Osteoblast (primary cell): ENCODE measurements around the gene COL27A1. TPM values are rescaled to one million over a fixed set of nuclear protein-coding genes. Genes with fewer than 3 reads are reported as not detected.

Source experiments
- DNase-seq: peaks from one replicate; pipeline ENCODE4 v3.0.0; 2011; ENCODE audit warnings: low spot score, mixed read lengths; ENCODE audit not compliant: insufficient read length; ENCODE audit errors: missing footprints
- H2AFZ ChIP-seq: 2 replicates; pipeline ENCODE4 v1.6.0; 2011; ENCODE audit warnings: mild to moderate bottlenecking, low read length
- H3K27ac ChIP-seq: 2 replicates; pipeline ENCODE4 v1.5.1; 2011; ENCODE audit warnings: mild to moderate bottlenecking, low read depth, low read length, moderate library complexity
- H3K27me3 ChIP-seq: 2 replicates; pipeline ENCODE4 v1.6.0; 2012; ENCODE audit warnings: mild to moderate bottlenecking, control low read depth, inconsistent platforms, low read length, moderate library complexity; ENCODE audit not compliant: insufficient read depth
- H3K36me3 ChIP-seq: 2 replicates; pipeline ENCODE4 v1.5.1; 2011; ENCODE audit warnings: mild to moderate bottlenecking, low read length, control low read depth, moderate library complexity; ENCODE audit not compliant: insufficient read depth
- H3K4me1 ChIP-seq: 2 replicates; pipeline ENCODE4 v1.5.1; 2011; ENCODE audit warnings: mild to moderate bottlenecking, low read length, control low read depth, moderate library complexity; ENCODE audit not compliant: insufficient read depth
- H3K4me2 ChIP-seq: 2 replicates; pipeline ENCODE4 v1.6.0; 2011; ENCODE audit warnings: mild to moderate bottlenecking, low read length; ENCODE audit not compliant: insufficient read depth
- H3K4me3 ChIP-seq: fragments of 200-600 bp; sonication (generic); 3 replicates; pipeline ENCODE4 v1.5.1; 2012; ENCODE audit warnings: mild to moderate bottlenecking, low read length, inconsistent platforms; ENCODE audit not compliant: insufficient read depth
- H3K79me2 ChIP-seq: 2 replicates; pipeline ENCODE4 v1.6.0; 2012; ENCODE audit warnings: mild to moderate bottlenecking, low read length, control low read depth, inconsistent platforms; ENCODE audit not compliant: insufficient read depth
- H3K9me3 ChIP-seq: 2 replicates; pipeline ENCODE4 v1.5.1; 2011; ENCODE audit warnings: low read depth, low read length, control low read depth
- H4K20me1 ChIP-seq: 2 replicates; pipeline ENCODE4 v1.6.0; 2012; ENCODE audit warnings: mild to moderate bottlenecking, low read length, control low read depth; ENCODE audit not compliant: insufficient read depth
- total RNA-seq: library from RNA; depleted of rRNA; stranded (reverse); fragments of >200 nt; gene quantifications from 2 replicates; pipeline ENCODE4 v1.2.3, GENCODE V29; 2012
- TF ChIP-seq, protein P1 (sequence below): IDR thresholded peaks from 2 replicates; pipeline ENCODE4 v1.5.1; 2011; ENCODE audit warnings: mild to moderate bottlenecking, low read depth, low read length, moderate library complexity; ENCODE audit errors: extremely low read depth

The COL27A1 gene
- total RNA-seq, 1 donor, result 10.1 TPM

- TF ChIP-seq, protein P1, sequence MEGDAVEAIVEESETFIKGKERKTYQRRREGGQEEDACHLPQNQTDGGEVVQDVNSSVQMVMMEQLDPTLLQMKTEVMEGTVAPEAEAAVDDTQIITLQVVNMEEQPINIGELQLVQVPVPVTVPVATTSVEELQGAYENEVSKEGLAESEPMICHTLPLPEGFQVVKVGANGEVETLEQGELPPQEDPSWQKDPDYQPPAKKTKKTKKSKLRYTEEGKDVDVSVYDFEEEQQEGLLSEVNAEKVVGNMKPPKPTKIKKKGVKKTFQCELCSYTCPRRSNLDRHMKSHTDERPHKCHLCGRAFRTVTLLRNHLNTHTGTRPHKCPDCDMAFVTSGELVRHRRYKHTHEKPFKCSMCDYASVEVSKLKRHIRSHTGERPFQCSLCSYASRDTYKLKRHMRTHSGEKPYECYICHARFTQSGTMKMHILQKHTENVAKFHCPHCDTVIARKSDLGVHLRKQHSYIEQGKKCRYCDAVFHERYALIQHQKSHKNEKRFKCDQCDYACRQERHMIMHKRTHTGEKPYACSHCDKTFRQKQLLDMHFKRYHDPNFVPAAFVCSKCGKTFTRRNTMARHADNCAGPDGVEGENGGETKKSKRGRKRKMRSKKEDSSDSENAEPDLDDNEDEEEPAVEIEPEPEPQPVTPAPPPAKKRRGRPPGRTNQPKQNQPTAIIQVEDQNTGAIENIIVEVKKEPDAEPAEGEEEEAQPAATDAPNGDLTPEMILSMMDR, result no peak
- no peak overlapping the region for H3K4me3 ChIP-seq
- H2AFZ ChIP-seq, result no peak overlapping the region
- no peak for DNase-seq
- no peak overlapping the region for H3K4me2 ChIP-seq
- H3K27me3 ChIP-seq, result no peaks in the 10 kb centered on the region
- H4K20me1 ChIP-seq, result no peaks in the 10 kb centered on the region
- H3K4me1 ChIP-seq, result peaks cover 5% of the 10 kb centered on the region
- H3K9me3 ChIP-seq, result no peaks in the 10 kb centered on the region
- H3K27ac ChIP-seq, result no peak overlapping the region
- peaks cover 2% of the 10 kb centered on the region for H3K36me3 ChIP-seq
- no peaks in the 10 kb centered on the region for H3K79me2 ChIP-seq
Observed at GRCh38 chr9:114309096-114309495, 153.8 kb downstream of the COL27A1 start.

DNA sequence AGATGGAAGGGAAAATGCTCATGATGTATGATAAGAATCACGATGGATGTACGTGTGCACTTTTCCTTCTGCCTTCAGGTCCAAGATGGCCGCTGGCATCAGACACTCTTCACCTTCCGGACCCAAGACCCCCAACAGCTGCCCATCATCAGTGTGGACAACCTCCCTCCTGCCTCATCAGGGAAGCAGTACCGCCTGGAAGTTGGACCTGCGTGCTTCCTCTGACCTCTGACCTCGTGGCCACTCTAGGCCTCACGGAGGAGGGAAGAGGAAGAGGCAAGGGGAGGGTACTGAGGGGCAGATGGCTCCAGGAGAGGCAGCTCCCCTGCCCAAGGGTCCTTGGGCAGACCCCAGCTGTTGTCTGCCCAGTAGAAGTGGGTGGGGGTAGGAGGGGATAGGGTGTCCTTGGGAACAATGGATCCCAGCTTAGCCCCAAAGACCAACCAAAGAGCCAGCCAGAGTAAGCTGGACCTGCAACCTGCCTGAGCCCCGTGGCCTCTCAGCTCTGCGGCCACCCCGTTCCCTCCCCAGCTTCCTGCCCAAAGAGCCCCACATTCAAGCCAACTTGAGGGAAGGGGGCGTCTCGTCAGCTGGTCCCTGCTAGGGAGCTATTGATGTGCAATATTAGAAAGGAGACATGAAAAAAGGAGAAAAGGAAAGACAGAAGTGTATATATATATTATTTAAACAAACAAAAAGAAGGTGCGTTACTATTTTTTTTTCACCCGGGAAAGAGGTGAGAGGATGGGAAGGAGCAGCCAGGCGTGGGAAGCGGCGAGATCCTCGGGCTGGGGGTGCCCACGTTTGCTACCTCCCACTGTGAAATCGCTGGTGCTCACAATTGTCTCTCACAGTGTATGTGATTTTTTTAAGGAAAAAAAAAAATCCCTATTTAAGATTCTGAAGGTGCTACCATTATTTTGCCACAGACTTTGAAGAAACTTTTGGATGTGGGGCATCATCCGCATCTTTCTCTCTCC is 155.4 kb downstream of the COL27A1 start:
- Histone ChIP-seq H3K4me2 (no peak overlapping the region), H3K4me1 (peaks cover 5% of the 10 kb centered on the region), H3K9me3 (no peaks in the 10 kb centered on the region), H3K27me3 (no peaks in the 10 kb centered on the region), H3K4me3 (no peak overlapping the region), H4K20me1 (no peaks in the 10 kb centered on the region), H3K79me2 (no peaks in the 10 kb centered on the region), H3K36me3 (peaks cover 2% of the 10 kb centered on the region), H2AFZ (no peak overlapping the region), H3K27ac (no peak overlapping the region)
- TF ChIP-seq, protein P1, result no peak
- no peak for DNase-seq

DNA sequence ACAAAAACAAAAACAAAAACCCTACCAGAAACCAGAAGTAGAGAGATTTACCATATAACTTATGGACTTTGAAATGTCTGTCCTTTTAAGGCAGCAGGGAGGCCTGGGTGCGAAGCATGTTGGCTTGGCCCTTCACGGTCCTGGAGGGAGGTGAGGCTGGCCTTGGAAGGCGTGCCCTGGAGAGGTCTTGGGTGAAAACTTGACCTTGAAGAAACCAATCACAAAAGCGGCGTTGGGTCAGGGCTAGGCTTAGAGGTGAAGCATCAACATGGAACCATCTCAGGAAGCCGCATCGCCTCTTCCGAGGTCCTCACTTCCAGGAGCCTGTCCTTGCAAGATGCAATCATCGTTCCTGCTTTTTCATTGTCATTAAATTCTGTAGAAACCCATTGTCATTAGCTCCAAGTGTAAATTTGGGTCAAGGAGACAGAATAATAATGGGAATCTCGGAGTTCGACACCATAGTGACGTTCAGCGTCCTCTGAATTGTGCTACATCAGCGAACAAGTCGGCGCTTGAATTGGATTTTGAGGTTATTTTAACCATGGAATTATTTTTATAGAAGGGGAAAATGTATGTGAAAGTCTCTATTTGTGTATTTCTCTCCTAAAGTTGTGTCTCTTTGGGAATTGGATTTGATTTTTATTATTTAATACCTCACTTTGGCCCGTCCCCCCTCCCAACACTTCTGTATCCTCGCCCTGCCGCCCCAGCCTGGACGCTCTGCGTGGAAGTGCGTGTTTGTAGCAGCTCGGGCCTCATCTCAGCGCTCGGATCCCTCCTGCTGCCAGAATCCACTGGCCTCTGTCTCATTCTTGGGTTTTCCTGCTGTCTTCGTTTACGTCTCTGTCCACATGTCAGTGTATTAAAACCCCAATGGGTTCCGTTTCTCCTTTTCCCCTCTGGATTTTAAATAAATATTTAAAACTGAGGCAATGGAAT is 156.5 kb downstream of the COL27A1 start:
- Histone ChIP-seq H4K20me1 (no peaks in the 10 kb centered on the region), H3K27ac (no peak overlapping the region), H3K4me2 (no peak overlapping the region), H3K9me3 (no peaks in the 10 kb centered on the region), H3K4me1 (peaks cover 5% of the 10 kb centered on the region), H2AFZ (no peak overlapping the region), H3K79me2 (no peaks in the 10 kb centered on the region), H3K27me3 (no peaks in the 10 kb centered on the region), H3K36me3 (peaks cover 2% of the 10 kb centered on the region), H3K4me3 (no peak overlapping the region)
- no peak for DNase-seq
- TF ChIP-seq, protein P1, result no peak
